Mucosa of stomach (tissue), 1 donor: ENCODE data around the gene ZBTB17.

Experiments
- H3K27me3 ChIP-seq: one replicate; pipeline ENCODE4 v1.7.0; 2013; ENCODE audit warnings: mild to moderate bottlenecking, low read length; ENCODE audit not compliant: control insufficient read depth, insufficient read depth
- H3K36me3 ChIP-seq: one replicate; pipeline ENCODE4 v1.7.0; 2013; ENCODE audit warnings: low read length; ENCODE audit not compliant: control insufficient read depth, insufficient read depth
- H3K4me1 ChIP-seq: one replicate; pipeline ENCODE4 v1.7.0; 2013; ENCODE audit warnings: mild to moderate bottlenecking, low read length; ENCODE audit not compliant: control insufficient read depth, insufficient read depth
- H3K4me3 ChIP-seq: one replicate; pipeline ENCODE4 v1.7.0; 2013; ENCODE audit warnings: low read length
- H3K9ac ChIP-seq: one replicate; pipeline ENCODE4 v1.7.0; 2013; ENCODE audit warnings: mild to moderate bottlenecking, low read length, moderate library complexity
- H3K9me3 ChIP-seq: one replicate; pipeline ENCODE4 v1.7.0; 2013; ENCODE audit warnings: mild to moderate bottlenecking, low read length, moderate library complexity; ENCODE audit not compliant: control insufficient read depth
- donor health status: Pancreatic carcinoma.

ZBTB17 gene

GRCh38 chr1:15973772-15974171 is 2.1 kb downstream of the ZBTB17 start:
- Histone ChIP-seq H3K9me3 (no peaks in the 10 kb centered on the region), H3K9ac (no peak overlapping the region)

GRCh38 chr1:15972409-15972808 is 3.5 kb downstream of the ZBTB17 start:
- Histone ChIP-seq H3K36me3 (no peaks in the 10 kb centered on the region), H3K9me3 (no peaks in the 10 kb centered on the region), H3K27me3 (no peaks in the 10 kb centered on the region), H3K4me3 (no peak overlapping the region), H3K4me1 (peaks cover 12% of the 10 kb centered on the region), H3K9ac (no peak overlapping the region)

More at GRCh38 chr1:15973772-15974171, 2.1 kb downstream of the ZBTB17 start:
- peaks cover 12% of the 10 kb centered on the region for H3K4me1 ChIP-seq
- no peak overlapping the region for H3K4me3 ChIP-seq
- H3K36me3 ChIP-seq, result no peaks in the 10 kb centered on the region
- H3K27me3 ChIP-seq, result no peaks in the 10 kb centered on the region

- Histone ChIP-seq H3K36me3 (no peaks in the 10 kb centered on the region), H3K4me3 (no peak overlapping the region), H3K27me3 (no peaks in the 10 kb centered on the region), H3K9me3 (no peaks in the 10 kb centered on the region), H3K9ac (no peak overlapping the region), H3K4me1 (peaks cover 10% of the 10 kb centered on the region)
Measured at GRCh38 chr1:15970911-15971310, 5.0 kb downstream of the ZBTB17 start.

GRCh38 chr1:15969321-15969880 is 6.5 kb downstream of the ZBTB17 start:
- Histone ChIP-seq H3K36me3 (no peaks in the 10 kb centered on the region), H3K4me1 (peaks cover 4% of the 10 kb centered on the region), H3K9ac (no peak overlapping the region)

GRCh38 chr1:15968172-15968571 is 7.7 kb downstream of the ZBTB17 start:
- no peak overlapping the region for H3K9ac ChIP-seq
- no peak overlapping the region for H3K4me3 ChIP-seq
- no peaks in the 10 kb centered on the region for H3K36me3 ChIP-seq
- H3K4me1 ChIP-seq, result peaks cover 4% of the 10 kb centered on the region
- no peaks in the 10 kb centered on the region for H3K9me3 ChIP-seq
- H3K27me3 ChIP-seq, result no peaks in the 10 kb centered on the region

More at GRCh38 chr1:15969321-15969880, 6.5 kb downstream of the ZBTB17 start:
- no peaks in the 10 kb centered on the region for H3K27me3 ChIP-seq
- no peaks in the 10 kb centered on the region for H3K9me3 ChIP-seq
- no peak overlapping the region for H3K4me3 ChIP-seq

GRCh38 chr1:15966956-15967344 is 9.0 kb downstream of the ZBTB17 start:
- no peaks in the 10 kb centered on the region for H3K27me3 ChIP-seq
- no peak overlapping the region for H3K9ac ChIP-seq
- no peak overlapping the region for H3K4me3 ChIP-seq
- no peaks in the 10 kb centered on the region for H3K9me3 ChIP-seq
- H3K4me1 ChIP-seq, result peaks cover 4% of the 10 kb centered on the region
- no peaks in the 10 kb centered on the region for H3K36me3 ChIP-seq

GRCh38 chr1:15966081-15966955 is 9.6 kb downstream of the ZBTB17 start:
- H3K4me1 ChIP-seq, result peaks cover 4% of the 10 kb centered on the region
- H3K9ac ChIP-seq, result no peak overlapping the region
- no peak overlapping the region for H3K4me3 ChIP-seq
- H3K27me3 ChIP-seq, result no peaks in the 10 kb centered on the region
- no peaks in the 10 kb centered on the region for H3K9me3 ChIP-seq
- H3K36me3 ChIP-seq, result no peaks in the 10 kb centered on the region

- H3K36me3 ChIP-seq, result no peaks in the 10 kb centered on the region
- no peak overlapping the region for H3K9ac ChIP-seq
- no peak overlapping the region for H3K4me3 ChIP-seq
- H3K4me1 ChIP-seq, result peaks cover 4% of the 10 kb centered on the region
- no peaks in the 10 kb centered on the region for H3K27me3 ChIP-seq
- no peaks in the 10 kb centered on the region for H3K9me3 ChIP-seq
Measured at GRCh38 chr1:15965228-15965767, 10.6 kb downstream of the ZBTB17 start.

GRCh38 chr1:15963968-15964648 is 11.8 kb downstream of the ZBTB17 start:
- H3K9me3 ChIP-seq, result no peaks in the 10 kb centered on the region
- H3K4me3 ChIP-seq, result no peak overlapping the region
- no peaks in the 10 kb centered on the region for H3K27me3 ChIP-seq
- H3K9ac ChIP-seq, result no peak overlapping the region
- H3K4me1 ChIP-seq, result peaks cover 4% of the 10 kb centered on the region
- H3K36me3 ChIP-seq, result no peaks in the 10 kb centered on the region

GRCh38 chr1:15963363-15963967 is 12.4 kb downstream of the ZBTB17 start:
- Histone ChIP-seq H3K4me3 (no peak overlapping the region), H3K27me3 (no peaks in the 10 kb centered on the region), H3K4me1 (peaks cover 4% of the 10 kb centered on the region), H3K9me3 (no peaks in the 10 kb centered on the region), H3K9ac (no peak overlapping the region), H3K36me3 (no peaks in the 10 kb centered on the region)

- H3K27me3 ChIP-seq, result no peaks in the 10 kb centered on the region
- H3K4me3 ChIP-seq, result no peak overlapping the region
- no peaks in the 10 kb centered on the region for H3K36me3 ChIP-seq
- peaks cover 4% of the 10 kb centered on the region for H3K4me1 ChIP-seq
- no peak overlapping the region for H3K9ac ChIP-seq
- H3K9me3 ChIP-seq, result no peaks in the 10 kb centered on the region
Measured at GRCh38 chr1:15962671-15963362, 13.1 kb downstream of the ZBTB17 start.
